Gastrocnemius medialis (tissue), 4 donors: ENCODE measurements around the gene RBM38. TPM values are rescaled to one million over a fixed set of nuclear protein-coding genes. Genes with fewer than 3 reads are reported as not detected.

Experiments
- ATAC-seq, 2 donors: fragments of 150-250 bp; one replicate each; pipeline ENCODE4 v1.9.1; 2016
- DNase-seq, 2 donors: peaks; one replicate each; pipeline ENCODE4 v3.0.0-alpha.2; 2019
- H3K27ac ChIP-seq, 4 donors: fragments of 200-600 bp; sonication (generic); 1 replicate in 1 of 4; 2 replicates in 3 of 4; pipeline ENCODE4 v1.5.1; 2016 to 2018; ENCODE audit warnings: mild to moderate bottlenecking in 2 of 4, moderate library complexity in 1 of 4
- H3K27me3 ChIP-seq, 3 donors: fragments of 200-600 bp; sonication (generic) in 2 of 3; 1 replicate in 1 of 3; 2 replicates in 2 of 3; pipeline versions ENCODE4 v1.5.1 to v1.6.0; 2016 to 2019; ENCODE audit warnings: mild to moderate bottlenecking in 1 of 3, moderate library complexity in 1 of 3
- H3K36me3 ChIP-seq, 2 donors: fragments of 200-600 bp; sonication (generic) in 1 of 2; one replicate each; pipeline ENCODE4 v1.5.1; 2017 to 2018
- H3K4me1 ChIP-seq, 2 donors: fragments of 200-600 bp; sonication (generic) in 1 of 2; one replicate each; pipeline ENCODE4 v1.5.1; 2016 to 2017; ENCODE audit warnings: mild to moderate bottlenecking in 2 of 2
- H3K4me3 ChIP-seq, 4 donors: fragments of 200-600 bp; sonication (generic) in 3 of 4; 1 replicate in 1 of 4; 2 replicates in 3 of 4; pipeline ENCODE4 v1.5.1; 2016 to 2019; ENCODE audit warnings: mild to moderate bottlenecking in 2 of 4
- H3K9me3 ChIP-seq, 3 donors: fragments of 200-600 bp; sonication (generic) in 2 of 3; 1 replicate in 1 of 3; 2 replicates in 2 of 3; pipeline ENCODE4 v1.5.1; 2016 to 2019
- CTCF ChIP-seq, 5 experiments: fragments of 450-650 bp in 3 of 5; fragments of 200-600 bp in 2 of 5; sonication (generic) in 2 of 5; IDR thresholded peaks in 4 of 5; conservative IDR thresholded peaks in 1 of 5; 1 replicate in 4 of 5; 2 replicates in 1 of 5; pipeline ENCODE4 v1.5.1; 2016 to 2019; ENCODE audit warnings: antibody characterized with exemption in 5 of 5, mild to moderate bottlenecking in 3 of 5, moderate library complexity in 3 of 5
- POLR2A ChIP-seq, 2 donors: fragments of 450-650 bp; IDR thresholded peaks; one replicate each; pipeline ENCODE4 v1.6.1; 2017; ENCODE audit warnings: antibody characterized with exemption in 2 of 2, mild to moderate bottlenecking in 2 of 2, moderate library complexity in 2 of 2
- in situ Hi-C, 4 donors: fragments of 200-750 bp; cut with MboI; loops; one replicate each; pipeline versions ENCODE4 v1.15.0 to v1.8.0; 2017; ENCODE audit warnings: low sequenced_read_pairs in 4 of 4
- intact Hi-C: fragments of 100-400 bp; cut with DNase I; formaldehyde crosslinking; loops from one replicate; pipeline ENCODE4 v1.15.1; 2023; ENCODE audit warnings: low total_unique reads
- total RNA-seq, 4 donors: library from RNA; depleted of rRNA; stranded (reverse); fragments of >200 nt; gene quantifications; one replicate each; pipeline versions ENCODE4 v1.1.0 to v1.2.3, GENCODE V29; 2016

The RBM38 gene
- total RNA-seq, 4 donors from 2014 or later, result 56.7 to 229 (median 177) TPM

- Histone ChIP-seq H3K27ac (peak overlapping the region; percentile 85 to 97 (median 96)), H3K4me1 (peaks cover 48 to 69% of the 10 kb centered on the region in 2 donors), H3K4me3 (no peak overlapping the region), H3K36me3 (no peaks in the 10 kb centered on the region), H3K27me3 (no peaks in the 10 kb centered on the region), H3K9me3 (no peaks in the 10 kb centered on the region)
- intact Hi-C loops (no loop called here), in situ Hi-C loops (no loop called here)
- DNase-seq (no peak), ATAC-seq (no peak)
- no peak for TF ChIP-seq CTCF (IDR thresholded peaks at IDR 0.05 in 4 of 5, conservative IDR thresholded peaks at IDR 0.05 in 1 of 5)
- no peak for TF ChIP-seq POLR2A (IDR thresholded peaks at IDR 0.05)
These were observed 52.4 kb downstream of the RBM38 start for GRCh38 chr20:57443349-57444265.

GRCh38 chr20:57444394-57445048 lies 53.3 kb downstream of the RBM38 start:
- Histone ChIP-seq H3K4me3 (no peak overlapping the region), H3K27me3 (no peaks in the 10 kb centered on the region), H3K4me1 (peaks cover 49 to 65% of the 10 kb centered on the region in 2 donors), H3K9me3 (no peaks in the 10 kb centered on the region), H3K36me3 (no peaks in the 10 kb centered on the region), H3K27ac (peak overlapping the region; percentile 70 to 97 (median 96))
- intact Hi-C loops, result loop anchor here (1.0 kb wide), 1 partner anchor 14 kb away; no protein-coding TSS in a partner anchor
- in situ Hi-C loops, result no loop called here
- DNase-seq (no peak), ATAC-seq (no peak)
- TF ChIP-seq CTCF (IDR thresholded peaks at IDR 0.05 in 4 of 5, conservative IDR thresholded peaks at IDR 0.05 in 1 of 5) (no peak), POLR2A (IDR thresholded peaks at IDR 0.05) (no peak)

- Histone ChIP-seq H3K27me3 (no peaks in the 10 kb centered on the region), H3K27ac (peak overlapping the region; percentile 70 to 97 (median 96)), H3K9me3 (no peaks in the 10 kb centered on the region), H3K4me1 (peaks cover 52 to 65% of the 10 kb centered on the region in 2 donors), H3K36me3 (no peaks in the 10 kb centered on the region), H3K4me3 (no peak overlapping the region)
- peak; percentile 91 to 94 for DNase-seq
- peak; percentile 81 to 85 for TF ChIP-seq POLR2A (IDR thresholded peaks at IDR 0.05)
- no peak for TF ChIP-seq CTCF (IDR thresholded peaks at IDR 0.05 in 4 of 5, conservative IDR thresholded peaks at IDR 0.05 in 1 of 5)
- intact Hi-C loops (loop anchor here (1.0 kb wide), 1 partner anchor 13 kb away; no protein-coding TSS in a partner anchor), in situ Hi-C loops (no loop called here)
- ATAC-seq, result peak; percentile 66 to 67
These were observed 54.1 kb downstream of the RBM38 start for GRCh38 chr20:57445298-57445697.

- Histone ChIP-seq H3K4me3 (no peak overlapping the region), H3K9me3 (no peaks in the 10 kb centered on the region), H3K27ac (peak overlapping the region; percentile 70 to 97 (median 96)), H3K36me3 (no peaks in the 10 kb centered on the region), H3K4me1 (peaks cover 52 to 65% of the 10 kb centered on the region in 2 donors), H3K27me3 (no peaks in the 10 kb centered on the region)
- ATAC-seq (no peak), DNase-seq (no peak)
- in situ Hi-C loops (no loop called here), intact Hi-C loops (loop anchor here (1.0 kb wide), 1 partner anchor 13 kb away; no protein-coding TSS in a partner anchor)
- no peak for TF ChIP-seq CTCF (IDR thresholded peaks at IDR 0.05 in 4 of 5, conservative IDR thresholded peaks at IDR 0.05 in 1 of 5)
- TF ChIP-seq POLR2A (IDR thresholded peaks at IDR 0.05), result no peak
These were observed 54.6 kb downstream of the RBM38 start for GRCh38 chr20:57445774-57446173.
